MM.1S (cell line): ENCODE results near the gene TM9SF2.

Source experiments
- DNase-seq: peaks from one replicate; pipeline ENCODE4 v3.0.0-alpha.2; 2015
- H2AFZ ChIP-seq: fragments of 300-600 bp; sonication (generic); 2 replicates; pipeline ENCODE4 v1.6.0; 2016; ENCODE audit warnings: antibody characterized with exemption, low read length
- H3F3A ChIP-seq: fragments of 300-600 bp; sonication (generic); 2 replicates; pipeline ENCODE4 v1.6.1; 2016; ENCODE audit warnings: mild to moderate bottlenecking, antibody characterized with exemption, low read length, moderate library complexity, mixed read lengths; ENCODE audit not compliant: insufficient read depth
- H3K27ac ChIP-seq: fragments of 300-600 bp; sonication (generic); 2 replicates; pipeline ENCODE4 v1.5.1; 2016; ENCODE audit warnings: mild to moderate bottlenecking, low read length
- H3K27me3 ChIP-seq: fragments of 300-600 bp; sonication (generic); replicated peaks from 2 replicates; pipeline ENCODE4 v1.6.0; 2016; ENCODE audit warnings: low read length; ENCODE audit not compliant: insufficient read depth
- H3K36me3 ChIP-seq: fragments of 300-600 bp; sonication (generic); replicated peaks from 2 replicates; pipeline ENCODE4 v1.6.1; 2016; ENCODE audit warnings: mild to moderate bottlenecking, low read length, mixed read lengths; ENCODE audit not compliant: insufficient read depth
- H3K4me1 ChIP-seq: fragments of 300-600 bp; sonication (generic); 2 replicates; pipeline ENCODE4 v1.6.1; 2016; ENCODE audit warnings: low read length, mixed read lengths
- H3K4me2 ChIP-seq: fragments of 300-600 bp; sonication (generic); 2 replicates; pipeline ENCODE4 v1.6.0; 2016; ENCODE audit warnings: low read depth, low read length
- H3K4me3 ChIP-seq: fragments of 300-600 bp; sonication (generic); 2 replicates; pipeline ENCODE4 v1.5.1; 2016; ENCODE audit warnings: low read length, mixed read lengths
- H3K79me2 ChIP-seq: fragments of 300-600 bp; sonication (generic); 2 replicates; pipeline ENCODE4 v1.6.1; 2016; ENCODE audit warnings: mixed run types, low read length, mixed read lengths
- H3K9ac ChIP-seq: fragments of 300-600 bp; sonication (generic); 2 replicates; pipeline ENCODE4 v1.6.1; 2016; ENCODE audit warnings: low read length, mixed read lengths
- H3K9me2 ChIP-seq: fragments of 300-600 bp; sonication (generic); replicated peaks from 2 replicates; pipeline ENCODE4 v1.6.1; 2016; ENCODE audit warnings: mild to moderate bottlenecking, low read length, mixed read lengths; ENCODE audit not compliant: insufficient read depth
- H3K9me3 ChIP-seq: fragments of 300-600 bp; sonication (generic); replicated peaks from 2 replicates; pipeline ENCODE4 v1.6.1; 2016; ENCODE audit warnings: mild to moderate bottlenecking, low read length, mixed read lengths; ENCODE audit not compliant: insufficient read depth
- H4K20me1 ChIP-seq: fragments of 300-600 bp; sonication (generic); 2 replicates; pipeline ENCODE4 v1.6.1; 2016; ENCODE audit warnings: mild to moderate bottlenecking, low read length, moderate library complexity, mixed read lengths; ENCODE audit not compliant: insufficient read depth
- EZH2 ChIP-seq: fragments of 300-600 bp; sonication (generic); optimal IDR thresholded peaks from 2 replicates; pipeline ENCODE3; 2017; ENCODE audit warnings: low read depth, mild to moderate bottlenecking, antibody characterized with exemption, low read length, mixed read lengths
- EZH2phosphoT487 ChIP-seq: fragments of 300-600 bp; sonication (generic); IDR thresholded peaks from 2 replicates; pipeline ENCODE4 v1.6.1; 2018; ENCODE audit warnings: antibody characterized with exemption, low read length
- TF ChIP-seq, protein P1 (sequence below): fragments of 300-600 bp; sonication (generic); IDR thresholded peaks from 2 replicates; pipeline ENCODE4 v1.5.1; 2016; ENCODE audit warnings: antibody characterized with exemption, low read length, mixed read lengths

Gene TM9SF2

DNA sequence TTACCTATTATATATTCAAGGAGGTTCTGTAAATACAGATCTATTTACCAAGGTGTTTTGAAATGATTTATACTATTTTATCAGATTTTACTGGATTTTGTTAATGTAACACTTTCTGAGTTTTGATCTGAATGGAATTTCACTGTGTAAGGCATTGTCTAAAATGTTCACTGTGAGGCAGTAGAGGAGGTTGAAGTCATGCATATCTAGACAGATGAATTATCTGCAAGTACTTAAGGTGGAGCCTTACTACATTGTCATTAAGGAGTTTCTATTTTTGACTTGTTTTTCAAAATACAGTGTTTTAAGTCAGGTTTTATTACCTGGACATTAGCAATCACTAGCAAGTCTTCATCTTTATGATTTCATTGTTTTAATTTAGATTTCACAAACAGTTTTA lies 62.1 kb downstream of the TM9SF2 start:
- no peaks in the 10 kb centered on the region for H3K9me3 ChIP-seq
- H3K4me2 ChIP-seq, result no peak overlapping the region
- no peaks in the 10 kb centered on the region for H3K79me2 ChIP-seq
- H3K4me1 ChIP-seq, result no peaks in the 10 kb centered on the region
- no peaks in the 10 kb centered on the region for H4K20me1 ChIP-seq
- no peaks in the 10 kb centered on the region; the same call in 1 of the 2 replicates for H3K36me3 ChIP-seq
- H3K27ac ChIP-seq, result no peak overlapping the region
- TF ChIP-seq EZH2phosphoT487 (no peak), EZH2 (no peak)
- TF ChIP-seq, protein P1, sequence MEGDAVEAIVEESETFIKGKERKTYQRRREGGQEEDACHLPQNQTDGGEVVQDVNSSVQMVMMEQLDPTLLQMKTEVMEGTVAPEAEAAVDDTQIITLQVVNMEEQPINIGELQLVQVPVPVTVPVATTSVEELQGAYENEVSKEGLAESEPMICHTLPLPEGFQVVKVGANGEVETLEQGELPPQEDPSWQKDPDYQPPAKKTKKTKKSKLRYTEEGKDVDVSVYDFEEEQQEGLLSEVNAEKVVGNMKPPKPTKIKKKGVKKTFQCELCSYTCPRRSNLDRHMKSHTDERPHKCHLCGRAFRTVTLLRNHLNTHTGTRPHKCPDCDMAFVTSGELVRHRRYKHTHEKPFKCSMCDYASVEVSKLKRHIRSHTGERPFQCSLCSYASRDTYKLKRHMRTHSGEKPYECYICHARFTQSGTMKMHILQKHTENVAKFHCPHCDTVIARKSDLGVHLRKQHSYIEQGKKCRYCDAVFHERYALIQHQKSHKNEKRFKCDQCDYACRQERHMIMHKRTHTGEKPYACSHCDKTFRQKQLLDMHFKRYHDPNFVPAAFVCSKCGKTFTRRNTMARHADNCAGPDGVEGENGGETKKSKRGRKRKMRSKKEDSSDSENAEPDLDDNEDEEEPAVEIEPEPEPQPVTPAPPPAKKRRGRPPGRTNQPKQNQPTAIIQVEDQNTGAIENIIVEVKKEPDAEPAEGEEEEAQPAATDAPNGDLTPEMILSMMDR, result no peak
- H3K27me3 ChIP-seq, result no peaks in the 10 kb centered on the region
- no peaks in the 10 kb centered on the region for H3F3A ChIP-seq
- no peak overlapping the region for H3K9ac ChIP-seq
- H3K9me2 ChIP-seq, result no peaks in the 10 kb centered on the region
- DNase-seq, result no peak
- H2AFZ ChIP-seq, result no peak overlapping the region
- no peak overlapping the region for H3K4me3 ChIP-seq

DNA sequence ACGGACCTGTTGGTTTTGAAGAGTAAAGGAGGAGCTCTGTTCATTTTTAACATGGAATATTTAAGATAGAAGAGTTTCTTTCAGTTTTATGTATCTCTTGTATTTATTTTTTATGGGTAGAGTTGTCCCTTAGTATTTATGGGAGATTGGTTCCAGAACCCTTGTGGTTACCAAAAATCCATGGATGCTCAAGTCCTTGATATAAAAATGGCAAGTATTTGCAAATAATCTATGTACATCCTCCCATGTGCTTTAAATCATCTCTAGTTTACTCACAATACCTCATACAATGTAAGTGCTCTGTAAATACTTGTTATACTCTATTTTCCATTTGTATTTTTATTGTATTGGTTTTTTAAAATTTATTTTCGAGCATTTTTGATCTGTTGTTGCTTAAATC lies 63.1 kb downstream of the TM9SF2 start:
- Histone ChIP-seq H3K4me2 (no peak overlapping the region), H3K9me3 (no peaks in the 10 kb centered on the region), H3F3A (no peaks in the 10 kb centered on the region), H3K79me2 (no peaks in the 10 kb centered on the region), H3K36me3 (no peaks in the 10 kb centered on the region; the same call in 1 of the 2 replicates), H3K27ac (no peak overlapping the region), H3K9ac (no peak overlapping the region), H3K4me3 (no peak overlapping the region), H2AFZ (no peak overlapping the region), H3K27me3 (no peaks in the 10 kb centered on the region), H4K20me1 (no peaks in the 10 kb centered on the region), H3K9me2 (no peaks in the 10 kb centered on the region), H3K4me1 (no peaks in the 10 kb centered on the region)
- TF ChIP-seq, protein P1, result no peak
- TF ChIP-seq EZH2, result no peak
- TF ChIP-seq EZH2phosphoT487, result no peak
- no peak for DNase-seq

- Histone ChIP-seq H3K4me3 (no peak overlapping the region), H2AFZ (no peak overlapping the region), H3F3A (no peaks in the 10 kb centered on the region), H3K9me2 (no peaks in the 10 kb centered on the region), H3K4me1 (no peaks in the 10 kb centered on the region), H3K9me3 (no peaks in the 10 kb centered on the region), H4K20me1 (no peaks in the 10 kb centered on the region), H3K36me3 (no peaks in the 10 kb centered on the region; the same call in 1 of the 2 replicates), H3K9ac (no peak overlapping the region), H3K79me2 (no peaks in the 10 kb centered on the region), H3K4me2 (no peak overlapping the region), H3K27ac (no peak overlapping the region), H3K27me3 (no peaks in the 10 kb centered on the region)
- no peak for DNase-seq
- TF ChIP-seq EZH2 (no peak), EZH2phosphoT487 (no peak)
- TF ChIP-seq, protein P1, result no peak
Observed at GRCh38 chr13:99565478-99566124, 64.3 kb downstream of the TM9SF2 start.
